Measurements from ENCODE around the gene FAM9C. TPM values are rescaled to one million over a fixed set of nuclear protein-coding genes. Genes with fewer than 3 reads are reported as not detected.
A peak's percentile ranks its signal among the peaks of the same experiment; 100 is the strongest.
"Not testable (repeated sequence)": the region's sequence is repeated elsewhere in the genome, so short reads cannot be mapped to it uniquely, and the experiment has no call there.

FAM9C gene
- total RNA-seq, 6 donors from 2014 or later, result 0.20 TPM; not detected in 5

DNA sequence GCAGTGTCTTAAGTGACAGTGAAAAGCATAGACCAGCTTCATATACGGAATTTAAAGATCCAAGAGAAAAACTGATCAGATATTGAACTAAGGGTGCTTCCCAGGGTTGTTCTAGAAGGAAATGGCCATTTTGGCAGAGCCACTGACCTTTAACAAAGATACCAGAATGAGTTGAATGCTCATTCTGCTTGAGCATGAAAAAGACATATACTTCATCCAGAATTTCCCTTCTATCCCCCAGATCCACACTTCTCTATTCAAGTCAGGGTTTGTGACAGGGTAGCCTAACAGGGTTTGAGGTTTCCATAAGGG, 45.6 kb upstream of the FAM9C start:
- DNase-seq, result no peak
- no peak for TF ChIP-seq POLR2AphosphoS5 (IDR thresholded peaks at IDR 0.05)
- TF ChIP-seq EP300 (IDR thresholded peaks at IDR 0.05), result no peak
- TF ChIP-seq, protein P1, sequence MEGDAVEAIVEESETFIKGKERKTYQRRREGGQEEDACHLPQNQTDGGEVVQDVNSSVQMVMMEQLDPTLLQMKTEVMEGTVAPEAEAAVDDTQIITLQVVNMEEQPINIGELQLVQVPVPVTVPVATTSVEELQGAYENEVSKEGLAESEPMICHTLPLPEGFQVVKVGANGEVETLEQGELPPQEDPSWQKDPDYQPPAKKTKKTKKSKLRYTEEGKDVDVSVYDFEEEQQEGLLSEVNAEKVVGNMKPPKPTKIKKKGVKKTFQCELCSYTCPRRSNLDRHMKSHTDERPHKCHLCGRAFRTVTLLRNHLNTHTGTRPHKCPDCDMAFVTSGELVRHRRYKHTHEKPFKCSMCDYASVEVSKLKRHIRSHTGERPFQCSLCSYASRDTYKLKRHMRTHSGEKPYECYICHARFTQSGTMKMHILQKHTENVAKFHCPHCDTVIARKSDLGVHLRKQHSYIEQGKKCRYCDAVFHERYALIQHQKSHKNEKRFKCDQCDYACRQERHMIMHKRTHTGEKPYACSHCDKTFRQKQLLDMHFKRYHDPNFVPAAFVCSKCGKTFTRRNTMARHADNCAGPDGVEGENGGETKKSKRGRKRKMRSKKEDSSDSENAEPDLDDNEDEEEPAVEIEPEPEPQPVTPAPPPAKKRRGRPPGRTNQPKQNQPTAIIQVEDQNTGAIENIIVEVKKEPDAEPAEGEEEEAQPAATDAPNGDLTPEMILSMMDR (IDR thresholded peaks at IDR 0.05), result no peak
- TF ChIP-seq POLR2A (IDR thresholded peaks at IDR 0.05), result no peak
- Histone ChIP-seq H3K4me3 (no peak overlapping the region), H3K27me3 (no peaks in the 10 kb centered on the region), H3K36me3 (no peaks in the 10 kb centered on the region), H3K9me3 (no peaks in the 10 kb centered on the region), H3K4me1 (peaks cover 7 to 47% (median 14%) of the 10 kb centered on the region in 4 donors), H3K27ac (peak overlapping the region; percentile 76 to 83 (median 80))
- peak in 1 of 2 donors; percentile 38 for ATAC-seq (ENCODE audit: low FRiP score in 2 of 2)
- WGBS, 2 donors, result 69 to 92% methylated on average over 1 of the region's 1 CpG

DNA sequence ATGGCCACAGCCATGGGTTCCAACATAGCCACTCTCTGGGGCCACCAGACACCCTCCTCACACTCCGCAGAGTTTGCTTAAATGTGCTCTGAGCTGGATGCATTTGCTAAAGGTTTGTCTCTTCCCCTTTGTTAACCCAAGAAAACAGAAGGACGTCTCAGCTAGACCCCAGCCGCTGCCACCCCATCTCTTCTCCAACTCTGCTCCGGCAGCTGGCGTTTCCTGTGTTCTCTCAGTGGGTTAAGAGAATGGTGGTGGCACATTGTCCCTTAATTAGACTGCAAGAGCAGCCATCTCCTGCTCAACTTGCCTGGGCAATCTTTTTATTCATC, 43.7 kb upstream of the FAM9C start:
- ATAC-seq (ENCODE audit: low FRiP score in 2 of 2) (no peak), DNase-seq (no peak)
- 68 to 100% methylated on average over 1 to 5 of the region's 5 CpGs for WGBS, 2 donors
- Histone ChIP-seq H3K27ac (peak overlapping the region; percentile 22 to 70 (median 58)), H3K27me3 (no peaks in the 10 kb centered on the region), H3K36me3 (no peaks in the 10 kb centered on the region), H3K4me1 (peaks cover 7 to 41% (median 10%) of the 10 kb centered on the region in 4 donors), H3K9me3 (no peaks in the 10 kb centered on the region), H3K4me3 (no peak overlapping the region)
- TF ChIP-seq EP300 (IDR thresholded peaks at IDR 0.05), result no peak
- TF ChIP-seq POLR2A (IDR thresholded peaks at IDR 0.05), result no peak
- TF ChIP-seq POLR2AphosphoS5 (IDR thresholded peaks at IDR 0.05), result no peak
- TF ChIP-seq, protein P1 (IDR thresholded peaks at IDR 0.05), result no peak

DNA sequence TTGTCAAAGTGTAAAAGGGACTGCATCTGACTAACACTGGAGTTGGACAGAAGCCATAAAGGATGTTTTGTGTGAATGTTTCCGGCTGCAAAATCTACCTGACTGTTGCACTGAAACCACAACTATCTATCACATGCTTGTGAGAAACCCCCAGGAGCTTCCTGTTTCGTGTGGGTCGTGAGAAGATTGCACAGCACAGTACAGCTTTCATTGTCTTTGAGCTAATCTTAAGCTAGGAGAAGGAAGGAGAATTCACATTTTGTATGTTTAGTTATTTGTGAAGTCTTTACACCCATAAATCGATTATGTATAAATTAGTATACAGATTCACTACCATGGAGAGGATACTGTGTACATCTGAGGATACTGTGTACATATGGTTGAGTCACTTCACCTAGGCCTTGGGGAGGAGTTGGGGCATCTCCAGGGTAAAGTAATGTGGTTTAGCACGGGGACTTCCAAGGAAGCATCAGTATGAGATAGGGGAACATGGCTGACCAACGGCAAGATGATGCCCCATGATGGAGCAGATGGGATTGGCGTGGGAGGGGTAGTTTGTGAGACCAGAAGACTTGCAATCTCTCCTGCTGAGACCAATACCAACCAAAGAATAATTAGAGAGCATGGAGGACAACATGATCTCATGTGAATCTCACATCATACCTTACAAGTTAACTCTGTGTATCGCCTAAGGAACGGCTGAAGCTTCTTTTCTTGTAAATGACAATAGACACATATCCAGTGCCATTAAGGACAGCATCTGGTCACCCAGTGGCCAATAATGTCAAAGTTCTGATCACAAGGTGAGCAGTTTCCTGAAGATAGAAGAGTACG, 43.1 kb upstream of the FAM9C start:
- no peaks in the 10 kb centered on the region for H3K9me3 ChIP-seq
- ATAC-seq (ENCODE audit: low FRiP score in 2 of 2) (no peak), DNase-seq (no peak)
- no peaks in the 10 kb centered on the region for H3K27me3 ChIP-seq
- WGBS, 2 donors, result 64 to 67% methylated on average over 8 to 10 of the region's 10 CpGs
- H3K4me1 ChIP-seq, result peaks cover 7 to 42% (median 13%) of the 10 kb centered on the region in 4 donors
- peak overlapping the region; percentile 22 to 70 (median 58) for H3K27ac ChIP-seq
- TF ChIP-seq POLR2AphosphoS5 (IDR thresholded peaks at IDR 0.05), result peak in 1 of 2 donors; percentile 21
- TF ChIP-seq EP300 (IDR thresholded peaks at IDR 0.05), result no peak
- no peak for TF ChIP-seq POLR2A (IDR thresholded peaks at IDR 0.05)
- TF ChIP-seq, protein P1 (IDR thresholded peaks at IDR 0.05), result no peak
- H3K4me3 ChIP-seq, result no peak overlapping the region
- no peaks in the 10 kb centered on the region for H3K36me3 ChIP-seq

DNA sequence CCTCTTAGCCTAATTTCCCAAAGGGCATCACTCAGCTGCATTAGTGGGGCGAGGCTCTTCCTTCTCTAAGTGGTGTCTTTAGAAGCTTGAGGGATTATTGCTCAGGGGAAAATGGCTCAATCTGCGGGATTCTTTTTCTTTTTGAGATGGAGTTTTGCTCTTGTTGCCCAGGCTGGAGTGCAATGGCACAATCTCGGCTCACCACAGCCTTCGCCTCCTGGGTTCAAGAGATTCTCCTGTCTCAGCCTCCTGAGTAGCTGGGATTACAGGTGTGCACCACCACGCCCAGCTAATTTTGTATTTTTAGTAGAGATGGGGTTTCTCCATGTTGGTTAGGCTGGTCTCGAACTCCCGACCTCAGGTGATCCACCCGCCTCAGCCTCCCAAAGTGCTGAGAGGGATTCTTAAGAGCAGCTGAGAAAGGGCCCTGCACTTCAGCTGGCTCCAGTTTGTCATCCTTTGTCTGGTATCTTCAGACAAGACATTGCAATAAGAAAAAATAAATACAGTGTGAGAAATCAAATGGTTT, 42.4 kb upstream of the FAM9C start:
- H3K4me3 ChIP-seq; ATAC-seq (ENCODE audit: low FRiP score in 2 of 2); H3K36me3 ChIP-seq; H3K27me3 ChIP-seq; H3K9me3 ChIP-seq; DNase-seq: not testable (repeated sequence)
- WGBS, 2 donors, result 79 to 81% methylated on average over 6 to 8 of the region's 8 CpGs
- peak overlapping the region; percentile 22 to 70 (median 44) for H3K27ac ChIP-seq
- H3K4me1 ChIP-seq, result peaks cover 10 to 42% (median 17%) of the 10 kb centered on the region in 4 donors

DNA sequence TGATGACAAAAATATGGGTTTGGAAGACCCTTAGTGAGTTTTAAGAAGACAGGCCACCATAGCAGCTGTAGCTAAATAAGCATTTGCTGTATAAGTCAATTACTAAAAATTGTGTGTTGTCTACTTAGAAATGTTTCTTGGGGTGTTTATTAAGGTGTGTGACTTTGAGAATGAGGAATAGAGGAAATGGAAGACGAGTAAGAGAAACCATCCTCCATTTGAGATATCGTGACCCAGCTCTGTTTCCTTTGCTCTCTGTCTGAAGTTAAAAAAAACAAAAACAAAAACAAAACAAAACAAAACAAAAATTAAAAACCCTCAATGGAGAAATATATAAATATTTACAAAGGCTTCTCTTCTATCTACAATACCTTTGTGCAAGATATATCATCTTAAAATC, 41.7 kb upstream of the FAM9C start:
- ATAC-seq (ENCODE audit: low FRiP score in 2 of 2), result no peak
- H3K9me3 ChIP-seq, result no peaks in the 10 kb centered on the region
- 53 to 67% methylated on average over 2 of the region's 2 CpGs for WGBS, 2 donors

More for the DNA sequence above, 41.7 kb upstream of the FAM9C start:
- peaks cover 10 to 39% (median 17%) of the 10 kb centered on the region in 4 donors for H3K4me1 ChIP-seq
- DNase-seq, result no peak
- no peaks in the 10 kb centered on the region for H3K36me3 ChIP-seq
- TF ChIP-seq POLR2A (IDR thresholded peaks at IDR 0.05), result no peak
- TF ChIP-seq POLR2AphosphoS5 (IDR thresholded peaks at IDR 0.05), result no peak
- TF ChIP-seq, protein P1 (IDR thresholded peaks at IDR 0.05), result no peak
- no peak for TF ChIP-seq EP300 (IDR thresholded peaks at IDR 0.05)
- H3K27me3 ChIP-seq, result no peaks in the 10 kb centered on the region
- H3K4me3 ChIP-seq, result no peak overlapping the region
- H3K27ac ChIP-seq, result peak overlapping the region in 2 of 4 donors; percentile 49 to 70
